Neural progenitor cell (in vitro differentiated cells): ENCODE results near the gene RASIP1.

Source experiments
- CTCF ChIP-seq: fragments of 200-600 bp; sonication (generic); IDR thresholded peaks from 2 replicates; pipeline ENCODE4 v1.5.1; 2017; ENCODE audit warnings: antibody characterized with exemption, mild to moderate bottlenecking
- EZH2 ChIP-seq: fragments of 200-600 bp; sonication (generic); IDR thresholded peaks from 2 replicates; pipeline ENCODE4 v1.6.1; 2017; ENCODE audit warnings: antibody characterized with exemption, mild to moderate bottlenecking, moderate library complexity
- EZH2phosphoT487 ChIP-seq: fragments of 200-600 bp; sonication (generic); IDR thresholded peaks from 2 replicates; pipeline ENCODE4 v1.6.1; 2017; ENCODE audit warnings: antibody characterized with exemption

- TF ChIP-seq CTCF = no peak
- no peak for TF ChIP-seq EZH2
- no peak for TF ChIP-seq EZH2phosphoT487
Observed at GRCh38 chr19:48751845-48752495, 11.6 kb upstream of the RASIP1 start.
